Neural progenitor cell (in vitro differentiated cells): ENCODE data around the gene B4GALT4.

Source experiments
- CTCF ChIP-seq: fragments of 200-600 bp; sonication (generic); IDR thresholded peaks from 2 replicates; pipeline ENCODE4 v1.5.1; 2017; ENCODE audit warnings: antibody characterized with exemption, mild to moderate bottlenecking
- EZH2 ChIP-seq: fragments of 200-600 bp; sonication (generic); IDR thresholded peaks from 2 replicates; pipeline ENCODE4 v1.6.1; 2017; ENCODE audit warnings: antibody characterized with exemption, mild to moderate bottlenecking, moderate library complexity

GRCh38 chr3:119194237-119195150, 46.2 kb downstream of the B4GALT4 start:
- no peak for TF ChIP-seq EZH2
- TF ChIP-seq CTCF: no peak
